GM12892 (cell line): ENCODE results near the gene KCNIP1.

Experiments
- POLR2A ChIP-seq: IDR thresholded peaks from 2 replicates; pipeline ENCODE4 v1.6.1; 2011; ENCODE audit warnings: low read depth, low read length, control low read depth
- POLR2AphosphoS5 ChIP-seq: IDR thresholded peaks from 2 replicates; pipeline ENCODE4 v1.6.1; 2011; ENCODE audit warnings: low read depth, low read length, control low read depth
- TAF1 ChIP-seq: IDR thresholded peaks from 2 replicates; pipeline ENCODE4 v1.6.1; 2011; ENCODE audit warnings: low read depth, mild to moderate bottlenecking, control low read depth, low read length, borderline replicate concordance

DNA sequence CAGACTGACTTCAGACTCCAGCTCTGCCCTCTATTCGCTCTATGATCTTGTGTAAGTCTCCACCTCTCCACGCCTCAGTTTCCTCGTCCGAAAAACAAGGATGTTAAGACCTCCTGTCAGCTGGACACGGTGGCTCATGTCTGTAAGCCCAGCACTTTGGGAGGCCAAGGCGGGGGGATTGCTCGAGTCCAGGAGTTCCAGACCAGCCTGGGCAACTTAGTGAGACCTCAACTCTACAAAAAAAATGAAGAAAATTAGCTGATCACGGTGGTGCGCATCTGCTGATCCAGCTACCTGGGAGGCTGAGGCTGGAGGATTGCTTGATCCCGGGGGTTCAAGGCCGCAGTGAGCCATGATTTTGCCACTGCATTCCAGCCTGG is 243.1 kb downstream of the KCNIP1 start:
- TF ChIP-seq POLR2A (no peak), POLR2AphosphoS5 (no peak), TAF1 (no peak)
